Measurements from ENCODE around the gene MRPS22.
A peak's percentile ranks its signal among the peaks of the same experiment; 100 is the strongest.
"Not testable (repeated sequence)": the region's sequence is repeated elsewhere in the genome, so short reads cannot be mapped to it uniquely, and the experiment has no call there.

MRPS22 gene

GRCh38 chr3:139312959-139313358 lies 30.9 kb upstream of the MRPS22 start:
- DNase-seq: no peak

GRCh38 chr3:139313921-139314320 lies 29.9 kb upstream of the MRPS22 start:
- DNase-seq: no peak

- DNase-seq: no peak
Measured at GRCh38 chr3:139317215-139317614, 26.6 kb upstream of the MRPS22 start.

DNA sequence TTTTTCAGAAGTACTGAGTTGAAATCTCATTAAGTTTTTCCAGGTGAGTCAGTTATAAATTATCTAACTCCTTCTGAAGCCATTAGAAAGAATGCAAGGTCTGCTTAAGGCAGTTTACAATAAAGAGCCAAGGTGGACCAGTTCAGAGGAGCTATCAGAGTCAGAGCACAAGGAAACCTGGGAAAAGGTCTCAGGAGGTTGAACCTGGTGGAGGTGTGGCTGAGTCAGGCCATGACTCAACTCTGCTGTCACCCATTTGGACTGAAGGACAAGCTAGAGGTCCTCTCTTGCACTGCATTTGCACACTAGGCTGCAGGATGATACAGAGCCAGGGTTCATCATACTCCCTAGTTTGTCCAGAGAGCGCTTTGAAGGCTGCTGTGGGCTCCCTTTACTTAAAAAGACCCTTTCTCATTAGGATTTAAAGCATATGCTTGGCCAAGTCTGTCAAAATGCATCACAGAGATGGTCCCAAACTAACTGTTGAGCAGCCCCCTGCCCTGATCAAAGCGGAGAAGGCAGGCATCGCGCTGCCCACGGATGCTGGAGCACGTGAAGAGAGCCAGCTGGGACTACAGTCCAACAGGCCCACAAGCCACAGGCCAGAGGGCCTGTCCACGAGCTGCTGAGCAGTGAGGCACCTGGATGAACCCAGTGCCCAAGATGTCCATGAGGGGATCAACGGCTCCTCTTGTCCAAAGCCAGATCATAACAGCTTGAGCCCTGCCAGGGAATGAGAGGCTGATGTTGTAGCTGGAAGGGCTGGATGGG lies 26.0 kb upstream of the MRPS22 start:
- no peak for DNase-seq

- DNase-seq: no peak
Measured at GRCh38 chr3:139318431-139318816, 25.4 kb upstream of the MRPS22 start.

GRCh38 chr3:139318826-139319225 lies 25.0 kb upstream of the MRPS22 start:
- DNase-seq: no peak

- no peak for DNase-seq
Measured at GRCh38 chr3:139319428-139320402, 24.1 kb upstream of the MRPS22 start.

- no peak for DNase-seq
Measured at GRCh38 chr3:139320551-139321309, 23.1 kb upstream of the MRPS22 start.

DNA sequence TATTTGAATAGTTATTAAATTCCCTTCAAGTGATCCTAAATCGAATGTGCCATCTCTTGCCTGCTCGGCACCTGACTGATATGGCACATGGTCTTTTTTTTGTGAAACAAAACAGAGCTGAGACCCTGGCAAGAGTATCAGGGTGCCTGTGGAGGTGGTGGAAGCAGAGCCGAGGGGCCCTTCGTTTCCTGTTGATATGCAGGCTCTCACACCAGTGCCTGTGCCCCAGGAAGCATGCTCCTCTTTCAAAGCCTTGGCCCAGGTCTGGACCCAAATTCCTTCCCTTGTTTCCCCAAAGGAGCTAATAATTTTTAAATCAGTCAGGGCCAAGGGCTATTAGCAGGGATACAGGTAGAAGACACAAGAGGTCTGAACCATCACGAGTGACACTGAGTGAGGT lies 21.5 kb upstream of the MRPS22 start:
- no peak for DNase-seq

- DNase-seq: no peak
Measured at GRCh38 chr3:139323146-139323545, 20.7 kb upstream of the MRPS22 start.

DNA sequence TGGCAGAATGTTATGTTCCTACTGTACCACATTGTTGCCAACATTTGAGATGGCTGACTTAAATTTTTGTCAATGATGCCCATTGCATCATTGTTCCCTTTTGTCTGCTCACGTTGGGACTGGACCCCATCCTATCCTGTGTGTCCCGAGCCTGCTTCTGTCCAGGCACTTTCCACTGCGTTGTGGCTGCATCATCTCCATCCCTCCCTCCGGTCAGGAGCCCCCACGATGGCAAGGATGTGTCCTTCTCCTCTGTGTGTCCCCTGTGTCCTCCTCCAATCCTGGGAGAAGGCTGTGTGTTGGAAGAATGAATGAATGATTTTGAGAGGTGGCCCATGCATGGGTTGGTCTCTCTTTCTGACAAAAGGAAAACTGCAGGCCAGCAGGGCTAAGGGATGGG lies 19.4 kb upstream of the MRPS22 start:
- DNase-seq: no peak

DNA sequence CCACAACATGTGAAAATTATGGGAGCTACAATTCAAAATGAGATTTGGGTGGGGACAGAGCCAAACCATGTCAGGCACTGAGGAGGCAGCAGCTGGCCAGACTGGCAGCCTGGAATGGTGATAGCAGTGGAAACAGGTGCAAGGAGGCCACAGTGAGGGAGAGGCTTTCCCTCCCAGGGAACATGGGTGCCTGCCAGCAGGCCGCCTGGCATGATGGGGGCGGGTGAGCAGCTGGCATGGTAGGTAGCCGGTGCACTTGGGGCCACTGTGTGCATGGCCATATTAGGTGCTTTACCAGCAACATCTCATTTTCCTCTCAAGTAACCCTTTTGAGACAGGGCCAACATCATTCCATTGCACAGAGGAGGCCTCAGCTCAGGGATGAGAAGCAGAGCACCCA lies 18.3 kb upstream of the MRPS22 start:
- no peak for DNase-seq

GRCh38 chr3:139326131-139326530 lies 17.7 kb upstream of the MRPS22 start:
- no peak for DNase-seq

GRCh38 chr3:139326707-139327106 lies 17.1 kb upstream of the MRPS22 start:
- DNase-seq: no peak

DNA sequence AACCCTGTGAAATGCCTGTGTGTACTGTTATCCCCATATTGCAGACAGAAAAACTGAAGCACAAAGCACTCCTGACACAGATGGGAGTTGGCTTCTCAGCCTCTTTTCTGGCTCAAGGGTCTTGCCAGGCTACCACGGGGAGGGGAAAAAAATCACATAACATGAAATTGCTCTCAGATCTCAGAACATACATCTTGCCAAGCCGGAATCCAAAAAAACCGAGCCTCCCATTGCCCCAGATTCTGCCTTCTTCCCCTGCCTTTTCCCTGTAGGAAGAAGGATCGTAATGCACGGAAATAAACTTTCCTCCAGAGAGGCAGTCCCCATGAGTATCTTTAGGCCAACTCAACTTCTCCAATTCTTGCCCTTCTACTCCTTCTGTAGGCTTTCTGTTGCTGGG lies 16.6 kb upstream of the MRPS22 start:
- DNase-seq: no peak

DNA sequence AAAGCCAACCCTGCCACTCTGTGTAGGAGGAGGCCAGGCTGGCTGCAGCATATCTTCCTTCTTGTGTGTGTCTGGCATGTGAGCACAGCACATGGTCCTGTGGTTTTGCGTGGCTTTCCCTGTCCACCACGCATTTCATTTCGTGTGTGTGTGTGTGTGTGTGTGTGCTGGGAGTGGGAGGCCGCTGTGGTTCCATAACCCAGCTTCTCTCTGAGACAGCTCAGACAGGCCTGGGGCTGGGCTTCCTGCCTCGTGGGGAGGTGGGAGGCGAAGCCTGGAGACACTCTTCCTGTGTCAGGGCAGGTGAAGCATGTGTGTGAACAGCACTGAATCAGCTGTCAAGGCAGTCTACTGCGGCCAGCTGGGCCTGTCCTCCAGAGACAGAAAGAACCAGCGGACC lies 16.0 kb upstream of the MRPS22 start:
- no peak for DNase-seq

DNA sequence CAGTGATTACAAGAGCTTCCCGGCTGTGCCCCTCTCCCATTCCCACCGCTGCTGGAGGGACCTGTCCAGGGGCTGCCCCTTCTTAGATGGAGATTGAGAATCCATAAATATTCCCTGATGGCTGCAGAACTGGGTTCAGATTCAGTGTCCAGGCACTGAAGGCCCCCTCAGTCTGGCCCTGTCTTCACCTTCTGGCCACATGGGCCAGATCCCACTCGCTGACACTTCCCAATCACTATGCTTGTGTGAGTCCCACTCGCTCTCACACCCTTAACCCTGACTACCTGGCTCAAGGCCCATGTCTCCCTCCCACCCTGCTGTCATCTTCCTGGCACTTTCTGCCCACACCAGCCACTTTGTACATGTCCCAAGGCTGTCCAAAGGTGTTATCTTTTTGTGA lies 15.5 kb upstream of the MRPS22 start:
- no peak for DNase-seq

DNA sequence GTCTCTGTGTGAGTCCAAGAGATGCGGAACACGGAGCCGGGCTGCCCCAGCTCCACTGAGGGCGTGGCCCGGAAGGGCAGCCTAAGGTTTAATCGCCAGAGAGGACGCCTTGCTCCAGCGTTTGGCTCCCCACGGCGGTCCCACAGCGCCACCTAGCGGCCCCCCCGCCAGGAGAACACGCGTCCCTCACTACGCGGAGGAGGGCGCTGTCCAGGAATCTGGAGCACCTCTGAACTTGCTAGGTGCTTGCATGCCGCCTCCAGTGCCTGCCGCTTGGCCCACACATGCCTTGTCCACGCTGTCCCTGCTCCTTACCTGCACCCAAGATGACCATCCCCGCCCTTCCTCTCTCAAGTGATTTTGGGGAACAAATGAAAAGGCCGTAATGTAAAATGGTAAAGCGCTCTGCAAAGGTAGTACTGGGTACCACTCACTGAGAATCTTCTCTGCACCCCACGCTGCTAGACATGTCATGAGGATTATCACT lies 14.4 kb upstream of the MRPS22 start:
- DNase-seq: peak; percentile 89

DNA sequence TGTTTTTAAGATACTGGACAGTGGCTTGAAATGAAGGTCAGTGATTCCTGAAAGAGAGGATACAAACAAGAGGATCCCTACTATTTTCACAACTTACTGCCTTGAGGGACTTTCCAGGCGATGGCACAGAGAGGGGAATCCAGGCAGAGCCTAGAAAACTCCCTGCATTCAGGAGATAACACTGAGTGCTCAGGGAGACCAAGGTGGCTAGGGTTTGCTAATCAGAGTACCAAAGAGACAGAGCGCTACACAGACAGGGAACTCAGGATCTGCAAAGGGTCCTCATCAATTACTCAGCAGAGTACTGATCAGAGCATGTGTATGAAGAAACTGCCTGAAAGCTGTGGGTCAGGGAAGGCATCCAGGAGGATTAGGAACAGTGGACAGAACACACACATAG lies 11.7 kb upstream of the MRPS22 start:
- DNase-seq: no peak

DNA sequence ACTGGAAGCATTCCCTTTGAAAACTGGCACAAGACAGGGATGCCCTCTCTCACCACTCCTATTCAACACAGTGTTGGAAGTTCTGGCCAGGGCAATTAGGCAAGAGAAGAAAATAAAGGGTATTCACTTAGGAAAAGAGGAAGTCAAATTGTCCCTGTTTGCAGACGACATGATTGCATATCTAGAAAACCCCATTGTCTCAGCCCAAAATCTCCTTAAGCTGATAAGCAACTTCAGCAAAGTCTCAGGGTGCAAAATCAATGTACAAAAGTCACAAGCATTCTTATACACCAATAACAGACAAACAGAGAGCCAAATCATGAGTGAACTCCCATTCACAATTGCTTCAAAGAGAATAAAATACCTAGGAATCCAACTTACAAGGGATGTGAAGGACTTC lies 9.1 kb upstream of the MRPS22 start:
- not testable (repeated sequence) for DNase-seq

GRCh38 chr3:139338405-139338804 lies 5.4 kb upstream of the MRPS22 start:
- DNase-seq: no peak

DNA sequence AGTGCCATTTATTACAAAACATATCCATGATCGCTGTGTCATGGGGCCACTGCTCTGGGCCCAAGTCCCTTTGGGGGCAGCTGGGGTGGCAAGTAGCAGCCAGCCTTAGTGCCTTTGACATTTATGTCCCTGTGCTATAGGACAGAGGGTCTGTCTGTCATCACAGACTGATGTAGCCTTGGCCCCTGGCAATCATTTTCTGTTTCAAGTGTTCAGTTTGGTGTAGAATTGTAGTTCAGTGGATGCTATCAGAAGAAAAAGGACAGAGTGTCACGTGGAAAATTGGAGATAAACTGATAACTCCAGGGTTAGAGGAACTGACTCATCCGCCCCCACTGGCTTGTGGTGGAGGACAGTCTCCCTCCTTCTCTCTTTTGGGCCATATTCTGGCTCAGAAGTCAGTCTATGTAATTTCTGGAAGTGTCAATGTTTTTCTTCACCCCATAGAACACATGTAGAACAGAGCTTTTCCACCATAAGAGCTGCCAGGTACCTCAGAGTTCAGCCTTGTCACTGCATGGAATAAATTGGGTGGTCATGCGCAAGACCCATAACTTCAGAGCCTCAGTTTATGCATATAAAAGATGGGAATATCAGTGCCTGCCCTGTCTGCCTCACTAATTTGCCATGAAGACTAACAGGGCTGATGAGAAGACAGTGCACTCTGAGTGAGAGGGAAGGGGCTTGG lies 4.5 kb upstream of the MRPS22 start:
- DNase-seq: no peak

DNA sequence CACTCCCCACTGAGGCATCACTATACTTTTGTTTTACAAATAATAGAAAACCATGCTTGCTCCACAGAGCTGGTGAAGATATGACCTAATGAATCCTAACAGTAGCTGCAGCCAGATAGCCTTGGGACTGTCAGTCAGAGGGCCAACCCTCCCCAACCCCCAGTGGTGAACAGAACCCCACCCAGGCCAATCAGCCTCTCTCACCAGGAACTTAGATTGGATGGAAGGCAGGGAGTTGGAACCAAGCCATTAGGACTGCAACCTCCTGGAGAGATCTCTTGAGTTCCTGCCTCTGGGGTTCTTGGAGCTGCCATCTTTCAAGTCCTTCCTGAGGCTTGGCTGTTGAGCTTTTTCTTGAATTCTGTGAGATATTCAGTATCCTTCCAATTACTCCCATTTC lies 3.0 kb upstream of the MRPS22 start:
- DNase-seq: no peak

Measured in stimulated activated CD4-positive, alpha-beta T cell treated with anti-CD3 and anti-CD28 coated beads, Interleukin-4, amount 100 ng/mL, for 1 hour (primary cell).